ENCODE measurements around the gene TLN1.

- TF ChIP-seq EZH2 (IDR thresholded peaks at IDR 0.05; ENCODE audit: insufficient read depth, poor library complexity, severe bottlenecking) (no peak), EZH2phosphoT487 (IDR thresholded peaks at IDR 0.05; ENCODE audit: insufficient read depth, low read depth) (no peak)
These were observed 4.3 kb downstream of the TLN1 start for GRCh38 chr9:35727676-35728040.
